GM13976 (cell line): ENCODE results near the gene APEH.

Experiments
- DNase-seq: peaks from one replicate; pipeline ENCODE4 v3.0.0; 2012; ENCODE audit warnings: low spot score
- in situ Hi-C: fragments of 300-500 bp; cut with MboI; formaldehyde crosslinking; loops from one replicate; pipeline ENCODE4 v1.12.0; 2022; ENCODE audit warnings: low sequenced_read_pairs, mixed read lengths, inconsistent platforms; ENCODE audit not compliant: unreplicated experiment
- TF ChIP-seq, protein P1 (sequence below): IDR thresholded peaks from 2 replicates; pipeline ENCODE4 v1.5.1; 2012; ENCODE audit warnings: borderline replicate concordance, mild to moderate bottlenecking; ENCODE audit not compliant: insufficient read depth; ENCODE audit errors: extremely low read depth, missing control alignments, control extremely low read depth

APEH gene

DNA sequence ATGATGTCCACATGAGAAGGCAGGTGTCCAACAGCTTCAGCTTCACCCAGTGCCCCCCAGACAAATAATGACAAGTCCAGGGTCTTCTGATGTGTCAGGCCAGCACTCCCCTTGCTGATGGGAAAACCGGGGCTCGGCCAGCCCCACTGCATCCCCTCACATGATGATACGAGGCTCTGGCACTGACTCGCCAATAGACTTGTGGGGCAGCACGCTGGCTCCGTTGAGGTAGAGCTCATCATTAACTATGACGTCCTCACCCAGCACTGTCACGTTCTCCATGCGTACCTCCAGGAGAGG, 47.4 kb downstream of the APEH start:
- in situ Hi-C loops: no loop called here
- TF ChIP-seq, protein P1, sequence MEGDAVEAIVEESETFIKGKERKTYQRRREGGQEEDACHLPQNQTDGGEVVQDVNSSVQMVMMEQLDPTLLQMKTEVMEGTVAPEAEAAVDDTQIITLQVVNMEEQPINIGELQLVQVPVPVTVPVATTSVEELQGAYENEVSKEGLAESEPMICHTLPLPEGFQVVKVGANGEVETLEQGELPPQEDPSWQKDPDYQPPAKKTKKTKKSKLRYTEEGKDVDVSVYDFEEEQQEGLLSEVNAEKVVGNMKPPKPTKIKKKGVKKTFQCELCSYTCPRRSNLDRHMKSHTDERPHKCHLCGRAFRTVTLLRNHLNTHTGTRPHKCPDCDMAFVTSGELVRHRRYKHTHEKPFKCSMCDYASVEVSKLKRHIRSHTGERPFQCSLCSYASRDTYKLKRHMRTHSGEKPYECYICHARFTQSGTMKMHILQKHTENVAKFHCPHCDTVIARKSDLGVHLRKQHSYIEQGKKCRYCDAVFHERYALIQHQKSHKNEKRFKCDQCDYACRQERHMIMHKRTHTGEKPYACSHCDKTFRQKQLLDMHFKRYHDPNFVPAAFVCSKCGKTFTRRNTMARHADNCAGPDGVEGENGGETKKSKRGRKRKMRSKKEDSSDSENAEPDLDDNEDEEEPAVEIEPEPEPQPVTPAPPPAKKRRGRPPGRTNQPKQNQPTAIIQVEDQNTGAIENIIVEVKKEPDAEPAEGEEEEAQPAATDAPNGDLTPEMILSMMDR: no peak
- no peak for DNase-seq

DNA sequence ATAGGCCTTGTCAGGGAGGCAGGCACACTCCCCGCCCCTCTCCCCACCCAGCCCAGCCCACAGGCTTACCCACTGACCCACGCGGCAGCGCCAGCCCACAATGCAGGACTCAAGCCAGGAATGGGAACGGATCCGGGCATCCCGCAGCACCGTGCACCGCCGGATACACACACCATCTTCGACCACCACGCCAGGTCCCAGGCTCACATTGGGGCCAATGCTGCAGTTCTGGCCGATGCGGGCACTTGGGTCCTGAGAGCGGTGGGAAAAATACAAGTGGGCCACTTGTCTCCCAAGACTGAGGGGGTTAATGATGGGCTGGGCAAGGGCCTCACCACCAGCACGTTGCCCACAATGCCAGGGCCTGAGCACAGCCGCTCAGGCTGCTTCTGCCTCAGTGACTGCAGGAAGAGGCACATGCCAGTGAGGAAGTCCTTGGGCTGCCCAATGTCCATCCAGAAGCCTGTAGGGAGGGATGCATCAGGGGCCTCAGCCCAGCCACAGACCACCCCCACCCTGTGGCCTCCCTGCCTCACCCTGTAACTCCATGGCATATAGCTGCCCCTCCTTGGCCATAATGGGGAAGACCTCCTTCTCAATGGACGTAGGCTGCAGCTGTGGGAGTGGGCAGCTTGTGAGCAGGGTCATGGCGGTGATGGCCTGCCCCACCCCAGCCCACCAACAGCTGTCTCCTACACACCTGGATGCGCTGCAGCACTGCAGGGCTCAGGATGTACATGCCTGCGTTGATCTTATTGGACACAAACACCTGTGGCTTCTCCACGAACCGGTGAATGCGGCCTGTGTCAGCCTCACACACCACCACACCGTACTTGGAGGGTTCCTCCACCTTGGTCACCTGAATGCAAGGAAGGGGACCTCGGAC, 48.0 kb downstream of the APEH start:
- DNase-seq: no peak
- in situ Hi-C loops: no loop called here
- TF ChIP-seq, protein P1: no peak

DNA sequence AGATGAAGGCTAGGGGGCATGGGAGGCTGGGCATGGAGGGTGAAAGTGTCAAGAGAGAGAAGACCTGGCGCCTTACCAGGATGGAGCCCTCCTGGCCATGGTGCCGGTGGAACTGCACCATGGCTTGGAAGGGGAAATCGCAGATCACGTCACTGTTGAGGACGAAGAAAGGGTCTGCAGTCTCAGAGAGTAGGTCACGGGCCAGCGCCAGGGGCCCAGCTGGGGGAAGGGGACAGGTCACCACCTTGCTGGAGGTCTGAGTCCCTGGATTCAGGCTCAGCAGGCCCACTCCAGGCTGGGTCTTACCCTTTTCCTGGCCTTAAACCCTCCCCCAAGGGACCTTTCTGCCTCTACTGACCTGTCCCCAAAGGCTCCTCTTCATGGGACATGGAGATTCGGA, 48.7 kb downstream of the APEH start:
- TF ChIP-seq, protein P1: no peak
- no peak for DNase-seq
- in situ Hi-C loops: no loop called here

DNA sequence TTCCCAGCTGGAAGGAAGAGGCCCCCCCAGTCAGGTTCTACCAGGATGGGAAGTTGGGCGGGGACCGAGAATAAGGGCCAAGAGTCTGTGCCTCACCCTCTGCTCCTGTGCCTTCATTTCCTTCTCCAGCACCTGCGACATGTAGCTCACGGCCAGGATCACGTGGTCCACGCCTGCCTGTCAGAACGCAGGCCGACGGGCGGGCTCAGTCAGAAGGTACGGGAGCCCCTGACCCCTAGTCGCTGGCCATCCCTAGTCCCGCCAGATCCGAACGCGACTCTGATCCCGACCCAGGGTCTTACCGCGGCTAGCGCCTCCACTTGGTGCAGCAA, 49.1 kb downstream of the APEH start:
- in situ Hi-C loops: no loop called here
- DNase-seq: peak; percentile 74
- TF ChIP-seq, protein P1: no peak

DNA sequence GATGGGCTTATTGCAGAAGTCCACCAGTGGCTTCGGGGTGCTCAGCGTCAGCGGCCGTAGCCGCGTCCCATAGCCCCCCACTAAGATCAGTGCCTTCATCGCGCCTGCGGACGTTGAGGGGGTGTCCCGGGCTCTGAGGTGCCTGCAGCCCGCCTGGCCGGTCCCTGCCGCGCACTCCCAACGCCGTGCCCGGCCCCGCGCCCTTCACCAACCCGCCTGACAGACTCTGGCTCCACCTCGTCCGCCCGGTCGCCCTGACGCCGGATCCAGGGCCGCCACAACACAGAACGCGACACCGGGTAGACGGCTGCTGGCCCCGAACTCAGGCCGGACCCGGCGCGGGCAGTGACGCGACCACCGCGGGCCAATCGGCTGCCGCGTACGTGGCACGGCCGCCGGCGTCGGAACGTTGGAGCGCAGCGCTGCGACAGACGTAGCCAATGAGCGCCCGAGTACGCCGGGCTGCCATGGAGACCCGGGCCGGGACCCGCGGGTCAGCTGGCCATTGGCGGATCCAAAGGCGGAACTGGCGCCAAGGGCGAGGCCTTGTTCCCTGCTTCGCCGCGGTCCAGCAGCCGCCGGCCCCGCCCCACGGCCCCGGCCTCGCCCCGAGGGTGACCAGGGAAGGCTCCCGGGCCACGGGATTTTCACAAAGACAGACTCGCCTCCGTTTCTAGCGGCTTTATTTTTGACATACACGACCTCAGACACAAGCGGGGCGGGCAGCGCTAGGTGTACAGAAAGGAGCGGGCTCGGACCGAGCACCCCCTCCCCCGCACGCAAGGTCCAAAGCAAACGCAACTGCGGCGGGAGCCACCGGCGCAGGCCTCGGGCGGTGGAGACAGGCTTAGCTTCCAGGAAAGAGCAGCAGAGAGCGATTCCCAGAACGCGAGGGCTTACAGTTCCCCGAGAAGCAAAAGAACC, 49.7 kb downstream of the APEH start, which contains the start of gene GMPPB:
TSS of gene GMPPB (minus strand) at position 324 of the 924 bp plus-strand sequence. CDS start at position 99, 225 bp downstream.
- TF ChIP-seq, protein P1: no peak
- in situ Hi-C loops: no loop called here
- DNase-seq: peak; percentile 99

DNA sequence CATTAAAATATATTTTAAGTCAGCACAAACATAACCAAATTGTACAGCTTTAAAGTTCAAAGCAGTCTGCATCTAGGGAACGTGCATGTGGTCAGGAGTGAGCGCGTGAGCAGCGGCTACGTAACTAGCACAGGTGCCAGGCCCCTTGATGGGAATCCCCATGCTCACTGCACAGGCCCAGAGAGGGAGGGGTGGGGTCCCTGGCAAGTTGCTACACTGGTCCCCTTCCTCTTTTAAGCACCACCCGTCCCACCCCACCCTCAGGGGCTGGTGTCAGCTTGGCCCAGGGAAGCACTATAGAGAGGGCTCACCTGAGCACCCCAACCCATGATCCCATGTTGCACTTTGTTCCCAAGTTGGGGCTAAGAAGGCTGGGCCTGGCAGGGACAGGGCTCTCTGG, 50.4 kb downstream of the APEH start:
- in situ Hi-C loops: no loop called here
- TF ChIP-seq, protein P1: no peak
- DNase-seq: peak; percentile 62
